ENCODE measurements around the gene RXRA.

DNA sequence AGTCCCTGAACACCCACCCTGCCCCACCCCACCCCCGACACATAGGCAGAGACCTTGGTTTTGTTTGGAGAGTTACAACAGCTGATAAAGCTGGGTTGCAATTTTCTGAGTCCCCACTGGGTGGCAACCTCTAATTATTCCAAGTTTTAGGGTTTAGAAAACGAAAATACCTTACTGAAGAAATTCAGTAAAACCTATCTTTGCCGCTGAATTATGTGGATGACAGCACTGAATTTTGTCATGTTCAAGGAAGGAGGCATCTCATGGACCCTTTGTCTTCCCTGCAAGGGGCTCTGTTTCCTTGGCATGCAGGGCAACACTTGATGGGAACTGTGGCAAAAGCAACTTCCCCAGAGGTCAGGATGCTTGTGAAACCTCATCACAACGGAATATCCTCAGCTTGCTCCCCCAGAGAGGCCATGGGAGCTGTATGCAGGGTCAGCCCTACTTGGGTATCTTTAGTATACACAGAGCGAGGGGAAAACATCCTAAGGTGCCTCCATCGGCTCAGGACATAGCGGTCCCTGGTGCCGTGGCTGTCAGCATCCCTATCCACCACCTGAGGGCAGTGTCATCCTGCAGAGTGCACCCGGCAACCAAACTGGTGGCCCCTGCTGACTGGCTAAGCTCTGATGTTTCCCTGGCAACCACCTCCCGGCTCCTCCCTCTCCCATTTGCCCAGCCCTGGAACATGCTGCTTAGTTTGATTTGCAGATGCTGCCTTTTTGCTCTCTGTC lies 123.1 kb downstream of the RXRA start:
- TF ChIP-seq POLR2A (IDR thresholded peaks at IDR 0.05; ENCODE audit: low read depth, low read length) (no peak), POU2F2 (IDR thresholded peaks at IDR 0.05; ENCODE audit: low read depth, low read length) (no peak)

Measured in GM12891 (cell line).